Activated naive CD4-positive, alpha-beta T cell treated with anti-CD3 and anti-CD28 coated beads, Interleukin-2, amount 10 ng/mL, durations not matched to agents 7 days and 5 days (primary cell): ENCODE results near the gene GPRC5B.
A peak's percentile ranks its signal among the peaks of the same experiment; 100 is the strongest.

Source experiments
- CTCF ChIA-PET: fragments of 350-600 bp; sonication (Branson Sonifier 250); formaldehyde crosslinking; loops from one replicate; lab custom pipeline; 2021; ENCODE audit warnings: antibody characterized with exemption; lab: Charles Lee
- DNase-seq: peaks from one replicate; pipeline ENCODE4 v3.0.0-alpha.2; 2020
- H3K27ac Mint-ChIP-seq: one replicate; pipeline ENCODE4 v1.8.0; 2021; ENCODE audit warnings: mild to moderate bottlenecking, moderate library complexity, mixed read lengths
- H3K27me3 Mint-ChIP-seq: one replicate; pipeline ENCODE4 v1.8.0; 2021; ENCODE audit warnings: mild to moderate bottlenecking, mixed read lengths
- H3K36me3 Mint-ChIP-seq: one replicate; pipeline ENCODE4 v1.8.0; 2021; ENCODE audit warnings: mixed read lengths
- H3K4me1 Mint-ChIP-seq: one replicate; pipeline ENCODE4 v1.8.0; 2021; ENCODE audit warnings: mixed read lengths
- H3K4me3 Mint-ChIP-seq: one replicate; pipeline ENCODE4 v1.8.0; 2021; ENCODE audit warnings: mild to moderate bottlenecking, moderate library complexity, mixed read lengths
- H3K9me3 Mint-ChIP-seq: one replicate; pipeline ENCODE4 v1.8.0; 2021; ENCODE audit warnings: mixed read lengths

The GPRC5B gene

GRCh38 chr16:19909750-19910322, 25.2 kb upstream of the GPRC5B start:
- CTCF ChIA-PET: interaction anchor here (1.0 to 5.3 kb wide), 2 partner anchors 84 to 475 kb away, joined by 3 to 65 read pairs; no protein-coding TSS in a partner anchor
- H3K27me3 Mint-ChIP-seq: peaks cover 35% of the 10 kb centered on the region
- no peak for DNase-seq

DNA sequence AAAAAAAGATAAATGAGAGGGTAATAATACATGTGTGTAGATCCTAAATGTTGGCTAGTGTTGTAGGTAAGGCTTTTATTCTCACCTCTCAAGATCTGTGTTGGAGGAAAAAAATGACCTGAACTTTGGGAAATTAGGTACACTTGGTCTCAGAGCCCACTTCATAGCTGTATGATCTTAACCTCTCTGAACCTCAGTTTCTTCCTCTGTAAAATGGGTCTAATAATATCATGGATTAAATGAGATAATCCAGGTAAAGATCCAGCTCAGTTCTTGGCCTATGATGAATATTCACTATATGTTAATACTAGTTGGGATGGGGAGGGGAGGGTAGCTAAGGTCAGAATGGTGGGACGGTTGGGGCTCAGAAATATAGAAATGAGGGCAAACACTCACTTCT, 24.3 kb upstream of the GPRC5B start:
- Mint-ChIP-seq H3K4me3 (no peak overlapping the region), H3K27ac (no peak overlapping the region), H3K9me3 (no peaks in the 10 kb centered on the region), H3K4me1 (peaks cover 8% of the 10 kb centered on the region), H3K36me3 (no peaks in the 10 kb centered on the region), H3K27me3 (peaks cover 35% of the 10 kb centered on the region)
- DNase-seq: no peak
- CTCF ChIA-PET: interaction anchor here (0.7 to 5.3 kb wide), 6 partner anchors 10 to 510 kb away, joined by 3 to 73 read pairs (median 3); no protein-coding TSS in a partner anchor

More at GRCh38 chr16:19909750-19910322, 25.2 kb upstream of the GPRC5B start:
- no peak overlapping the region for H3K4me3 Mint-ChIP-seq
- no peak overlapping the region for H3K27ac Mint-ChIP-seq
- H3K36me3 Mint-ChIP-seq: no peaks in the 10 kb centered on the region
- H3K4me1 Mint-ChIP-seq: peaks cover 8% of the 10 kb centered on the region
- no peaks in the 10 kb centered on the region for H3K9me3 Mint-ChIP-seq

GRCh38 chr16:19907161-19907992, 22.7 kb upstream of the GPRC5B start:
- CTCF ChIA-PET: interaction anchor here (0.6 to 5.3 kb wide), 23 partner anchors 9 to 487 kb away, joined by 3 to 73 read pairs (median 4); no protein-coding TSS in a partner anchor
- H3K27ac Mint-ChIP-seq: no peak overlapping the region

GRCh38 chr16:19901164-19901563, 16.5 kb upstream of the GPRC5B start:
- no peak overlapping the region for H3K4me3 Mint-ChIP-seq
- no peaks in the 10 kb centered on the region for H3K36me3 Mint-ChIP-seq
- H3K27me3 Mint-ChIP-seq: peaks cover 25% of the 10 kb centered on the region
- CTCF ChIA-PET: interaction anchor here (2.1 kb wide), 1 partner anchor 344 kb away, joined by 4 read pairs; no protein-coding TSS in a partner anchor
- H3K9me3 Mint-ChIP-seq: no peaks in the 10 kb centered on the region
- no peak for DNase-seq
- no peaks in the 10 kb centered on the region for H3K4me1 Mint-ChIP-seq
- H3K27ac Mint-ChIP-seq: no peak overlapping the region

More at GRCh38 chr16:19907161-19907992, 22.7 kb upstream of the GPRC5B start:
- no peak overlapping the region for H3K4me3 Mint-ChIP-seq
- H3K36me3 Mint-ChIP-seq: no peaks in the 10 kb centered on the region
- H3K27me3 Mint-ChIP-seq: peaks cover 37% of the 10 kb centered on the region
- no peaks in the 10 kb centered on the region for H3K9me3 Mint-ChIP-seq
- DNase-seq: peak; percentile 81
- peaks cover 8% of the 10 kb centered on the region for H3K4me1 Mint-ChIP-seq

- Mint-ChIP-seq H3K27me3 (peaks cover 21% of the 10 kb centered on the region), H3K4me3 (no peak overlapping the region), H3K4me1 (no peaks in the 10 kb centered on the region), H3K36me3 (no peaks in the 10 kb centered on the region), H3K9me3 (no peaks in the 10 kb centered on the region), H3K27ac (no peak overlapping the region)
- CTCF ChIA-PET: interaction anchor here (1.1 to 2.9 kb wide), 10 partner anchors 8 to 485 kb away, joined by 3 to 25 read pairs (median 4); no protein-coding TSS in a partner anchor
- no peak for DNase-seq
These were observed 14.9 kb upstream of the GPRC5B start for GRCh38 chr16:19899605-19899955.

DNA sequence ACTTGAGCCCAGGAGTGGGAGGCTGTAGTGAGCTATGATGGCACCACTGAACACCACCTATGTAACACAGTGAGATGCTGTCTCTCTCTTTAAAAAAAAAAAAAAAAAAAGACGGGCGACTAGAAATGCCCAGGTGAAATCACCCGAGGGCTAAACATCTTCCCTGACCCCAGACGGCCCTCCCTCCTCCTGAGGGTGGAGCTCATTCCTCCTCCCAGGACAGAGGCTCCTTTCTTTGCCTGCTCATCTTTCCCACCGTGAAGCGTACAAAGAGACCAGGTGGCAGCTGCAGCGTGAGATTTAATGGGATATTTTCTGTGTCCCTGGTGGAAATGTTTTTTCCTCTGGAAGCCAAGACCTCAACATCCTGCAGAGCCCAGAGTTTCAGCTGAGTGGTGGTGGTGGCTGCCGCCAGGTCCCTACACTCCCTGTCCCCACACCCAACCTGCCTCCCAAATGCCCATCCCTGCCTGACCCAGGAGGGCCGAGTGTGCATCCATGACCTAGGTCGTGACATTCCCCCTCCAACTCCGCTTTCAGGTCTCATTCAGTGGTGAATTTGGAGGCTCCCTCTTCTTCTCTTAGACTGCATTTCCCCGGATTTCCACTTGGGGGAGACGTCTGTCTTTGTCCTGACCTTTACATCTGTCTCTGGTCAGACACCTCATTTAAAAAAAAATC, 14.4 kb upstream of the GPRC5B start:
- Mint-ChIP-seq H3K27ac (no peak overlapping the region), H3K27me3 (peaks cover 21% of the 10 kb centered on the region), H3K4me1 (no peaks in the 10 kb centered on the region), H3K36me3 (no peaks in the 10 kb centered on the region), H3K4me3 (no peak overlapping the region), H3K9me3 (no peaks in the 10 kb centered on the region)
- DNase-seq: peak; percentile 54
- CTCF ChIA-PET: interaction anchor here (0.7 to 2.9 kb wide), 12 partner anchors 8 to 485 kb away, joined by 3 to 25 read pairs (median 4); no protein-coding TSS in a partner anchor

DNA sequence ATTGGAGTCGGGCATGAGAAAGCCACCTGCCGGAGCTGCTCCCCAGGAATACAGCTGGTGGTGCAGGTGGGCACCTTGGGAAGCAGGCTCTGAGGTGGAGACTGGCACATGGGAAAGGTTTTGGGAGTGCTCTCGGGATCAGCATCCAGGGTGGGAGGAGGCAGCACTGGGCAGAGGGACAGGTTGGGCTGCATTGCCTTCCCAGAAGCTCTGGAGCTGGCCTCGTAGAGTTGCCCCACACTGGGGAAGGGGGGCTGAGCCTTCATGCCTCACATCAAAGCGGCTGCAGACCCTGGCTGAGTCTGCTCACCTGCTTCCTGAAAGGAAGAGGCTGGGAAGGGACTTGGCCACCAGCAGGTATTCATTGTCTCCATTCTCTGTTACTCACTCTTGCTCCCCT, 13.5 kb upstream of the GPRC5B start:
- CTCF ChIA-PET: interaction anchor here (2.5 to 2.9 kb wide), 3 partner anchors 9 to 486 kb away, joined by 13 to 25 read pairs (median 18); no protein-coding TSS in a partner anchor
- Mint-ChIP-seq H3K4me1 (no peaks in the 10 kb centered on the region), H3K9me3 (no peaks in the 10 kb centered on the region), H3K27me3 (peaks cover 17% of the 10 kb centered on the region), H3K4me3 (no peak overlapping the region), H3K36me3 (no peaks in the 10 kb centered on the region), H3K27ac (no peak overlapping the region)
- no peak for DNase-seq

GRCh38 chr16:19896951-19897350, 12.3 kb upstream of the GPRC5B start:
- no peak for DNase-seq
- Mint-ChIP-seq H3K27me3 (peaks cover 15% of the 10 kb centered on the region), H3K9me3 (no peaks in the 10 kb centered on the region), H3K4me3 (no peak overlapping the region), H3K4me1 (no peaks in the 10 kb centered on the region), H3K36me3 (no peaks in the 10 kb centered on the region), H3K27ac (no peak overlapping the region)
- CTCF ChIA-PET: no interaction called here

- Mint-ChIP-seq H3K4me1 (no peaks in the 10 kb centered on the region), H3K27ac (no peak overlapping the region), H3K27me3 (peaks cover 19% of the 10 kb centered on the region), H3K9me3 (no peaks in the 10 kb centered on the region), H3K4me3 (no peak overlapping the region), H3K36me3 (no peaks in the 10 kb centered on the region)
- CTCF ChIA-PET: no interaction called here
- no peak for DNase-seq
These were observed 9.9 kb upstream of the GPRC5B start for GRCh38 chr16:19894586-19894985.

GRCh38 chr16:19892902-19893301, 8.3 kb upstream of the GPRC5B start:
- no peak for DNase-seq
- Mint-ChIP-seq H3K36me3 (no peaks in the 10 kb centered on the region), H3K27me3 (peaks cover 4% of the 10 kb centered on the region), H3K9me3 (no peaks in the 10 kb centered on the region), H3K4me3 (no peak overlapping the region), H3K4me1 (no peaks in the 10 kb centered on the region), H3K27ac (no peak overlapping the region)
- CTCF ChIA-PET: interaction anchor here (1.5 kb wide), 1 partner anchor 15 kb away, joined by 6 read pairs; no protein-coding TSS in a partner anchor

GRCh38 chr16:19890901-19891300, 6.3 kb upstream of the GPRC5B start:
- peaks cover 7% of the 10 kb centered on the region for H3K4me1 Mint-ChIP-seq
- no peaks in the 10 kb centered on the region for H3K36me3 Mint-ChIP-seq
- CTCF ChIA-PET: interaction anchor here (1.8 kb wide), 1 partner anchor 17 kb away, joined by 5 read pairs; no protein-coding TSS in a partner anchor
- H3K27me3 Mint-ChIP-seq: peaks cover 9% of the 10 kb centered on the region
- H3K27ac Mint-ChIP-seq: no peak overlapping the region
- H3K4me3 Mint-ChIP-seq: no peak overlapping the region
- DNase-seq: no peak
- H3K9me3 Mint-ChIP-seq: no peaks in the 10 kb centered on the region

DNA sequence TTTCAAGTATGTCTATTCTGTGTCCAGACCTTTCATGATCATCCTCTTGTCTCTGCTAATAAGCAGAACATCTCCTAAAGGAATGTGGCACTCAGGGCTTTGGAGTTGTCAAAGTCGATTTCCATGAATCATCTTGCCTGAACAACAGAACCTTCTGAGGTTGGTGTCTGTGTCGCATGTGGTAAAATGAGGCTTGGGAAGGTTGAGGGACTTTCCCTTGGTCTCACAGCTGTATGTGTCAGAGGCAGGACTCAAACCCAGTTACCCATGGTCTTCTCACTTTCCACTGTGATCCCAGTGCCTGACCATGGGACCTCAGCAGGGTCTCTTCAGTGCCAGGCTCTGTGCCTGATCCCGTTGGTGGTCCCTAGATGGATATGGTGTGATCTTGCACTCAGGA, 4.2 kb upstream of the GPRC5B start:
- Mint-ChIP-seq H3K4me3 (no peak overlapping the region), H3K36me3 (no peaks in the 10 kb centered on the region), H3K9me3 (no peaks in the 10 kb centered on the region), H3K4me1 (peaks cover 21% of the 10 kb centered on the region), H3K27me3 (peaks cover 29% of the 10 kb centered on the region), H3K27ac (no peak overlapping the region)
- DNase-seq: no peak
- CTCF ChIA-PET: interaction anchor here (1.3 to 6.1 kb wide), 2 partner anchors 288 to 496 kb away, joined by 4 to 95 read pairs; no protein-coding TSS in a partner anchor

DNA sequence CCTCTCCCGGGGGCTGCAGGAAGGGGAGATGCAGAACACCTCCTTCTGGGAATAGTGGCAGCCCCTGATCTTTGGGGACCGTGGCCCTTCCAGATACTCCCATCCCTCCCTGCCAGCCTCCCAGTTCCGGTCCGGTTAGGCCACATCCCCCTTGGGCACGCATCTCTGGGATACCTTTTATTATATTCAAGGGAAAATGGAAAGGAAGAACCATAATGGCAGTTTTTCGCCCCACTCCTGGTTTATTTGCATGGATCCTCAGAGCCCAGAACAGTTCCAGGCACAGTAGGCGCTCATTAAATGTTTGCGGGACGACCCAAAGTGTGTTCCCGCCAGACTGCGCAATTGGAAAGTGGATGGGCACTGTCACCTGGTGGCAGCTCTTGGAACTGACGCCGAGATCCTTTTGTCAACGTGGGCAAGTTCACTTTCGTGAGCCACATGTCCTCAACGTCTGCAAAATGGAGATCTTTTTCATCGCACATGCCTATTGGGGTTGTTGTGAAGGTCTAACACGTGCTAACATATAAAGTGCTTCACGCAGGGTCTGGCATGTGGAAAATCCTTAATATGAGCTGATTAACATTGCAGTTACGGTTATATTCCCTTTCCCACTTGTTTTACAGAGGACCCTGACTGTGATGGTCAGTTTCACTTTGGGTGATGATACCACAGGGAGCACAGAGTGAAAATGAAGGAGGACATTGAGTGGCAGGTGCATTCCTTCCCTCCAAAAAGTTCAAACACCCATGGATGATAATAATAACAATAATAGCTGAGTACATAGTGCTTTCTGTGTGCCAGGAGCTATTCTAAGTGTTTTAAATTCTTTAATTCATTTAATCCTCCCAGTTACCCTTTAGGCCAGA, 1.7 kb upstream of the GPRC5B start:
- CTCF ChIA-PET: interaction anchor here (0.7 to 6.1 kb wide), 13 partner anchors 16 to 498 kb away, joined by 3 to 95 read pairs (median 3); partner anchors contain the start of gene VPS35L
- H3K9me3 Mint-ChIP-seq: no peaks in the 10 kb centered on the region
- H3K36me3 Mint-ChIP-seq: no peaks in the 10 kb centered on the region
- H3K27me3 Mint-ChIP-seq: peaks cover 53% of the 10 kb centered on the region
- H3K4me1 Mint-ChIP-seq: peaks cover 24% of the 10 kb centered on the region
- DNase-seq: peak; percentile 88
- H3K4me3 Mint-ChIP-seq: peak overlapping the region; percentile 73
- no peak overlapping the region for H3K27ac Mint-ChIP-seq
